ENCODE measurements around the gene MAN1C1.

GRCh38 chr1:25785333-25786067 lies 168.9 kb downstream of the MAN1C1 start:
- TF ChIP-seq YY1 (IDR thresholded peaks at IDR 0.05; ENCODE audit: insufficient read depth, insufficient read length) (no peak), ZNF274 (IDR thresholded peaks at IDR 0.05; ENCODE audit: low read depth, low read length) (no peak), SUZ12 (IDR thresholded peaks at IDR 0.05; ENCODE audit: extremely low read depth, insufficient read depth, insufficient read length) (no peak)

Measured in NT2/D1 (cell line).